T-cell (primary cell): ENCODE data around the gene DLG2. TPM values are rescaled to one million over a fixed set of nuclear protein-coding genes. Genes with fewer than 3 reads are reported as not detected.

Experiments used
- ATAC-seq, 4 experiments: fragments of 200-7000 bp in 3 of 4; fragments of 150-1000 bp in 1 of 4; cut with Tn5 transposase; replicated peaks in 1 of 4; 1 replicate in 3 of 4; 2 replicates in 1 of 4; pipeline ENCODE4 v1.10.0; 2021; ENCODE audit warnings: moderate library complexity in 3 of 4, mild to moderate bottlenecking in 2 of 4, moderate number of reproducible peaks in 1 of 4
- CTCF ChIA-PET, 2 donors: fragments of 300-600 bp; sonication (Branson Sonifier 250); formaldehyde crosslinking; loops; one replicate each; lab custom pipeline; 2022; ENCODE audit warnings: antibody characterized with exemption in 2 of 2; lab: Charles Lee
- POLR2A ChIA-PET, 2 donors: fragments of 300-600 bp; sonication (Branson Sonifier 250); formaldehyde crosslinking; loops; one replicate each; lab custom pipeline; 2022; ENCODE audit warnings: antibody characterized with exemption in 2 of 2; lab: Charles Lee
- DNase-seq, 35 experiments: peaks; one replicate each; pipeline versions ENCODE4 v3.0.0 to v3.0.0-alpha.2; 2013 to 2023
- H3K27ac ChIP-seq: one replicate; pipeline ENCODE4 v1.5.1; 2013; ENCODE audit warnings: low read length
- H3K27me3 ChIP-seq, 2 experiments: replicated peaks in 1 of 2; 1 replicate in 1 of 2; 2 replicates in 1 of 2; pipeline versions ENCODE4 v1.6.1 to v1.7.0; 2013; ENCODE audit warnings: low read length in 1 of 2, mixed read lengths in 1 of 2; ENCODE audit not compliant: control insufficient read depth in 2 of 2, insufficient read depth in 2 of 2; ENCODE audit errors: extremely low read depth in 1 of 2
- H3K36me3 ChIP-seq, 2 donors: 1 replicate in 1 of 2; 2 replicates in 1 of 2; pipeline versions ENCODE4 v1.6.1 to v1.7.0; 2013; ENCODE audit warnings: low read length in 1 of 2; ENCODE audit not compliant: control insufficient read depth in 2 of 2, insufficient read depth in 1 of 2; ENCODE audit errors: extremely low read depth in 1 of 2
- H3K4me1 ChIP-seq, 2 experiments: 1 replicate in 1 of 2; 2 replicates in 1 of 2; pipeline versions ENCODE4 v1.6.1 to v1.7.0; 2013; ENCODE audit warnings: low read length in 2 of 2, mixed read lengths in 1 of 2; ENCODE audit not compliant: insufficient read depth in 2 of 2, control insufficient read depth in 1 of 2; ENCODE audit errors: extremely low read depth in 1 of 2
- H3K4me3 ChIP-seq, 2 donors: 1 replicate in 1 of 2; 2 replicates in 1 of 2; pipeline versions ENCODE4 v1.5.1 to v1.7.0; 2013; ENCODE audit warnings: mild to moderate bottlenecking in 2 of 2, low read length in 1 of 2, moderate library complexity in 1 of 2; ENCODE audit not compliant: control insufficient read depth in 1 of 2; ENCODE audit errors: extremely low read depth in 1 of 2
- H3K9me3 ChIP-seq: 2 replicates; pipeline ENCODE4 v1.7.0; 2013
- H3K27ac Mint-ChIP-seq, 2 donors: one replicate each; pipeline ENCODE4 v1.8.0; 2020 to 2021; ENCODE audit warnings: mild to moderate bottlenecking in 2 of 2, mixed read lengths in 2 of 2
- H3K27me3 Mint-ChIP-seq, 2 donors: one replicate each; pipeline ENCODE4 v1.8.0; 2021 to 2022; ENCODE audit warnings: mixed read lengths in 2 of 2
- H3K36me3 Mint-ChIP-seq: one replicate; pipeline ENCODE4 v1.8.0; 2021; ENCODE audit warnings: mixed read lengths
- H3K4me1 Mint-ChIP-seq, 3 donors: one replicate each; pipeline ENCODE4 v1.8.0; 2020 to 2022; ENCODE audit warnings: mixed read lengths in 3 of 3, mild to moderate bottlenecking in 1 of 3
- H3K4me3 Mint-ChIP-seq, 3 donors: one replicate each; pipeline ENCODE4 v1.8.0; 2020 to 2022; ENCODE audit warnings: mild to moderate bottlenecking in 3 of 3, mixed read lengths in 3 of 3, moderate library complexity in 3 of 3
- H3K9me3 Mint-ChIP-seq, 3 donors: one replicate each; pipeline ENCODE4 v1.8.0; 2020 to 2022; ENCODE audit warnings: mixed read lengths in 3 of 3
- WGBS: methylation state at CpG from one replicate; pipeline ENCODE4 v1.1.5; 2013; ENCODE audit warnings: missing lambda C conversion rate; ENCODE audit not compliant: insufficient coverage; 5-methylcytosine and 5-hydroxymethylcytosine counted together
- total RNA-seq, 35 experiments: library from RNA in 6 of 35; stranded (reverse) in 6 of 35; fragments of 120-200 nt in 1 of 35; gene quantifications; one replicate each; pipeline versions ENCODE4 v1.2.1 to v1.2.4 and lab custom pipeline; 2013 to 2026

The DLG2 gene
- total RNA-seq, 5 donors from 2014 or later (not counting 1 experiment from before 2014, with no cell fraction given) = 2.3 to 4.1 (median 2.9) TPM

DNA sequence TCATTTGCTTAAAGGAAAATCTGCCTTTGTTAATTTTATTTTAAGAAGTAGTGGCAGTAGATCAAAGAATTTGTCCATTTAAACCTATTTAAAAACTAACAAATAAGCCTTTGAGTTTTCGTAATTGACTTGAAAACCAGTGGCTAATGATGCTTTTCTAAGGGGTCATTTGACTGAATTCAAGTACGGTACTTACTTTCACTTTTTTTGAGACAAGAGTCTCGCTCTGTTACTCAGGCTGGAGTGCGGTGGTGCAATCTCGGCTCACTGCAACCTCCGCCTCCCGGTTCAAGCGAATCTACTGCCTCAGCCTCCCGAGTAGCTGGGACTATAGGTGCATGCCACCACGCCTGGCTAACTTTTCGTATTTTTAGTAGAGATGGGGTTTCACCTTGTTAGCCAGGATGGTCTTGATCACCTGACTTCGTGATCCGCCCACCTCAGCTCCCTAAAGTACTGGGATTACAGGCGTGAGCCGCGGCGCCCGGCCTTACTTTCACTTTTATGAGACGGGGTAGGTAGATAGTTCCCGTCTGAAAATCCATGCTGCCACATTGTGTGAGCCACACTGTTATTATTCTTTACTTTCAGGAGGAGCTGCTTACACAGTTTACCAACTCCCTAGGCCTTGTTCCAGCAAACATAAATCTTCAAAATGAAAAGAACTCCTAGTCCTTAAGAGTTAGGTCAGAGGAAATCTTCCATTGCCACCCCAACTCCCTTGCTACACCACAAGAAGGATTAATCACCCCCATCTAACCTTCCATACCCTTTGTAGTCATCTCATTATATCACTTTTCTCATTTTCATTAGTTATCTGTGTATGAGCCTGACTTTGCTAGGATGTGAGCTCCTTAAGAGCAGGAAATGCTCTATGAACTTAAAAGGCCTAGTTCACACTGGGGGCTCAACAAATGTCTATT is 1414.4 kb downstream of the DLG2 start:
- no peaks in the 10 kb centered on the region for H3K36me3 Mint-ChIP-seq
- H3K27ac ChIP-seq = no peak overlapping the region
- H3K4me3 Mint-ChIP-seq = no peak overlapping the region
- ATAC-seq (no peak), DNase-seq (no peak)
- no peaks in the 10 kb centered on the region for H3K36me3 ChIP-seq
- H3K9me3 ChIP-seq = no peaks in the 10 kb centered on the region
- H3K27ac Mint-ChIP-seq = no peak overlapping the region
- H3K27me3 ChIP-seq = no peaks in the 10 kb centered on the region
- H3K4me3 ChIP-seq = no peak overlapping the region
- CTCF ChIA-PET = interaction anchor here in 1 of 2 donors (0.6 to 0.7 kb wide), 2 partner anchors 74 to 155 kb away, joined by 3 to 4 read pairs; no protein-coding TSS in a partner anchor
- H3K27me3 Mint-ChIP-seq = no peaks in the 10 kb centered on the region
- WGBS = 81% methylated on average over 11 of the region's 20 CpGs
- peaks cover 9 to 23% (median 11%) of the 10 kb centered on the region in 3 donors for H3K9me3 Mint-ChIP-seq
- H3K4me1 ChIP-seq = no peaks in the 10 kb centered on the region
- POLR2A ChIA-PET = no interaction called here
- H3K4me1 Mint-ChIP-seq = no peaks in the 10 kb centered on the region

DNA sequence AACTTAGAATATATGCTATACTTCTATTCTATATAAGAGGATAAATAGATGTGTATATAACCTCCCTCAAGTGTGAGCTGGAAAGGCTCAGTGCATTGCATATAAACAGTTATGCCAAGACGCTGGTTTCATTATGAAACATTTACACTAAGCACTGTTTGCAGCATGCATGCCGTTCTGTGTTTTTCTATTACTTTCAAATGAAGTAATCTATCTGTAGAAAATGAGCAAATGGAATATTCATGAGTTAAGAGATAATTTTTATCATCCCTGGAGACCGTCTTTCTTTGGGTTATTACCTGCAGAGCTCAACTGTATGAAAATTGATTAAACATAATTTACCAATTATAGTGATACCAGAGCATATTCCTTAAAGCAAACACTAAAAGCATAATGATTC is 1415.2 kb downstream of the DLG2 start:
- WGBS = no CpG with 5 or more reads among the region's 3 CpGs
- no peak for DNase-seq
- H3K36me3 Mint-ChIP-seq = no peaks in the 10 kb centered on the region
- Histone ChIP-seq H3K27ac (no peak overlapping the region), H3K36me3 (no peaks in the 10 kb centered on the region), H3K4me3 (no peak overlapping the region), H3K27me3 (no peaks in the 10 kb centered on the region), H3K9me3 (no peaks in the 10 kb centered on the region), H3K4me1 (no peaks in the 10 kb centered on the region)
- H3K9me3 Mint-ChIP-seq = peaks cover 9 to 19% (median 11%) of the 10 kb centered on the region in 3 donors
- CTCF ChIA-PET = no interaction called here
- H3K27me3 Mint-ChIP-seq = no peaks in the 10 kb centered on the region
- ATAC-seq = no peak
- H3K4me1 Mint-ChIP-seq = no peaks in the 10 kb centered on the region
- POLR2A ChIA-PET = no interaction called here
- H3K27ac Mint-ChIP-seq = no peak overlapping the region
- no peak overlapping the region for H3K4me3 Mint-ChIP-seq

DNA sequence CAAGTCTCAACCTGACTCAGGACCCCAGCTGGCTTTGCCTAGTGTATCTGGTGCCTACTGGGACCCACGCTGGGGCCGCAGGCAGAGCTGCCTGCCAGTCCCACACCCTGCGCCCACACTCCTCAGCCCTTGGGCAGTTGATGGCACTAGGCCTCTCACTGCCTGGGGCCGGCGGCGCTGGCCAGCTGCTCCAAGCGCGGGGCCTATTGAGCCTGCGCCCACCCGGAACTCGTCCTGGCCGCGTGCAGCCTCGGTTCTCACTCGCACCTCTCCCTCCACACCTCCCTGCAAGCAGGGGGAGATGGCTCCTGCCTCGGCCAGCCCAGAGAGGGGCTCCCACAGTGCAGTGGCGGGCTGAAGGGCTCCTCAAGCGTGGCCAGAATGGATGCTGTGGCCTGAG is 1432.4 kb downstream of the DLG2 start:
- H3K9me3 ChIP-seq = no peaks in the 10 kb centered on the region
- no peak overlapping the region for H3K27ac ChIP-seq
- no peaks in the 10 kb centered on the region for H3K36me3 ChIP-seq
- ChIA-PET POLR2A (no interaction called here), CTCF (no interaction called here)
- Mint-ChIP-seq H3K27ac (no peak overlapping the region), H3K36me3 (no peaks in the 10 kb centered on the region), H3K9me3 (peaks cover 2 to 16% (median 13%) of the 10 kb centered on the region in 3 donors), H3K4me1 (no peaks in the 10 kb centered on the region), H3K27me3 (no peaks in the 10 kb centered on the region), H3K4me3 (no peak overlapping the region)
- H3K4me1 ChIP-seq = no peaks in the 10 kb centered on the region
- WGBS = 90% methylated on average over 16 of the region's 18 CpGs
- H3K27me3 ChIP-seq = no peaks in the 10 kb centered on the region
- DNase-seq = no peak
- H3K4me3 ChIP-seq = no peak overlapping the region
- ATAC-seq = no peak

DNA sequence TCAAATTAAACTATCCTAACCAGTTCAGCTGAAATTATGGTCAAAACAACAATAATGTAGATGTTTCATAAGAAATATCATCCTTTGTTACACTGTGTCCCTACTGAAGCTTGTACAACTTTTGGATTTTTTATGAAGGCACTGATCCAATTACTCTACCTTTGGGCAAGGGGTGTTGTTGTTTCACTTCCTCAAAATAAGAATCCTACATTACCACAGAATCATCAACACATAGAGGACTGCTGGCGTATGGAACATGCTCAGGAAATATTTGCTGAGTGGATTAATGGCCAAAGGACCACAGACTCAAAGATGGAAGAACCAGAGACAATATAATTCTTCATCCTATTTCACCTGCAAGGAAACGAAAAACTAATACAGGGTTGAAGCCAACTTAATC is 1433.4 kb downstream of the DLG2 start:
- peaks cover 6 to 15% (median 12%) of the 10 kb centered on the region in 3 donors for H3K9me3 Mint-ChIP-seq
- POLR2A ChIA-PET = no interaction called here
- no peak overlapping the region for H3K27ac Mint-ChIP-seq
- H3K36me3 ChIP-seq = no peaks in the 10 kb centered on the region
- CTCF ChIA-PET = no interaction called here
- no peaks in the 10 kb centered on the region for H3K4me1 Mint-ChIP-seq
- no peaks in the 10 kb centered on the region for H3K9me3 ChIP-seq
- no peaks in the 10 kb centered on the region for H3K36me3 Mint-ChIP-seq
- no peaks in the 10 kb centered on the region for H3K27me3 Mint-ChIP-seq
- WGBS = no CpG with 5 or more reads among the region's 2 CpGs
- H3K27ac ChIP-seq = no peak overlapping the region
- no peaks in the 10 kb centered on the region for H3K4me1 ChIP-seq
- H3K4me3 ChIP-seq = no peak overlapping the region
- no peaks in the 10 kb centered on the region for H3K27me3 ChIP-seq
- ATAC-seq = no peak
- DNase-seq = no peak
- no peak overlapping the region for H3K4me3 Mint-ChIP-seq

DNA sequence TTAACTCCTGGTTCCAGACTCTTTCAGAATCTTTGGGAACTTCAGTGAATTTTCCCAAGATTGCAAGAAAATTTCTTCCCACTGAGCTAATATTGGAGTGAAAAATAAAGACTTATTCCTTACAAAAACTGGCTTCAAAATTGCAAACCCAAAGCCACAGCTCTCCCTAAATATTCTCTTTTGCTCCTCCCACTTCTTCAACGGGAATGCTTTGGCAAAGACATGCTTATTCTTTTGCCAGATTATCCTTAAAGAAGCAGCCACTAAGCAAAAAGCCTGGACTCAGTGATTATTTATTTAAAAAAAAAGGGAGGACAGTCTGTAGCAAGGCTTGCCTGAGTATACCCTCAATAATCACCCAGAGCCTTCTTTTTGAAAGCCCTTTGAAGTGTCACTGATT is 1438.6 kb downstream of the DLG2 start:
- H3K4me1 Mint-ChIP-seq = no peaks in the 10 kb centered on the region
- peaks cover 6 to 14% (median 12%) of the 10 kb centered on the region in 3 donors for H3K9me3 Mint-ChIP-seq
- H3K27me3 Mint-ChIP-seq = no peaks in the 10 kb centered on the region
- no peaks in the 10 kb centered on the region for H3K4me1 ChIP-seq
- no peaks in the 10 kb centered on the region for H3K9me3 ChIP-seq
- POLR2A ChIA-PET = no interaction called here
- no peak for ATAC-seq
- H3K27ac Mint-ChIP-seq = no peak overlapping the region
- no CpG with 5 or more reads among the region's 1 CpG for WGBS
- no peak overlapping the region for H3K27ac ChIP-seq
- no peaks in the 10 kb centered on the region for H3K36me3 Mint-ChIP-seq
- CTCF ChIA-PET = no interaction called here
- DNase-seq = no peak
- H3K4me3 Mint-ChIP-seq = no peak overlapping the region
- H3K36me3 ChIP-seq = no peaks in the 10 kb centered on the region
- no peak overlapping the region for H3K4me3 ChIP-seq
- no peaks in the 10 kb centered on the region for H3K27me3 ChIP-seq

DNA sequence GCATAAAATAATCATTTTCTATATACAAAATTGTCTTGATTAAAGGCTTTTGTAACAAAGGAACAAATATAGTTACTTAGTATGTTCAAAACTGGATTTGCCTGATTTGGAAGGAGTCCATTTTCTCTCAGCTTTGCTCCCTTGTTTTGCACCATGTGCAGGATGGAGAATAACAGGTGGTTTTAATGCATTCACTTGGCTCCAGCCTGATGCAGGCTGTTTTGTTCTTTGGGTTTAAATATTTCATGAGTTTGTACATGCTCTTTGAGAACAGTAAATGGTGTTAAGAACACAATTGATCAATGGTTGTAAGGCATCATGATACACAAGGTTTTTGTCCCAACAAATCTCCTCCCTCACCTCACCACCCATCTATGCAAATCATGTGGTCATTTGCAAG is 1454.1 kb downstream of the DLG2 start:
- CTCF ChIA-PET = no interaction called here
- Histone ChIP-seq H3K27me3 (no peaks in the 10 kb centered on the region), H3K9me3 (no peaks in the 10 kb centered on the region), H3K36me3 (no peaks in the 10 kb centered on the region), H3K27ac (no peak overlapping the region), H3K4me3 (no peak overlapping the region), H3K4me1 (no peaks in the 10 kb centered on the region)
- no peaks in the 10 kb centered on the region for H3K4me1 Mint-ChIP-seq
- DNase-seq (no peak), ATAC-seq (no peak)
- H3K9me3 Mint-ChIP-seq = peaks cover 15 to 28% (median 26%) of the 10 kb centered on the region in 3 donors
- no peaks in the 10 kb centered on the region for H3K27me3 Mint-ChIP-seq
- POLR2A ChIA-PET = no interaction called here
- H3K27ac Mint-ChIP-seq = no peak overlapping the region
- H3K36me3 Mint-ChIP-seq = no peaks in the 10 kb centered on the region
- no peak overlapping the region for H3K4me3 Mint-ChIP-seq
